GM19239 (cell line): Measurements from ENCODE around the gene CRISPLD2.

ENCODE experiments used
- DNase-seq: peaks from one replicate; pipeline ENCODE4 v3.0.0; 2011; ENCODE audit warnings: low spot score; ENCODE audit not compliant: insufficient read length
- FAIRE-seq: peaks from 2 replicates; lab custom pipeline; 2011; peaks lifted over from hg19 to GRCh38; lab: Jason Lieb, UNC

The CRISPLD2 gene

GRCh38 chr16:84836967-84837366 is 17.2 kb downstream of the CRISPLD2 start:
- DNase-seq = no peak
- FAIRE-seq = no peak

DNA sequence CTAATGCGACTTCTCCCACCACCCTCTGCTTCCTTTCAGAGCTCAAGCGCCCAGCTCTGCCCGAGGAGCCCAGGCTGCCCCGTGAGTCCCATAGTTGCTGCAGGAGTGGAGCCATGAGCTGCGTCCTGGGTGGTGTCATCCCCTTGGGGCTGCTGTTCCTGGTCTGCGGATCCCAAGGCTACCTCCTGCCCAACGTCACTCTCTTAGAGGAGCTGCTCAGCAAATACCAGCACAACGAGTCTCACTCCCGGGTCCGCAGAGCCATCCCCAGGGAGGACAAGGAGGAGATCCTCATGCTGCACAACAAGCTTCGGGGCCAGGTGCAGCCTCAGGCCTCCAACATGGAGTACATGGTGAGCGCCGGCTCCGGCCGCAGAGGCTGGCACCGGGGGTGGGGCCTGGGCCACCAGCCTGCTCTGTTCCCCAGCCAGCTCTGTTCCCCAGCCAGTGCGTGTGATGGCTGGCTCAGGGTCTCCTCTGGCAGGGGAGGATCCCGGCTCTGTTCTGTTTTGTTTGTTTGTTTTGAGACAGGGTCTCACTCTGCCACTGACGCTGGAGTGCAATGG is 18.7 kb downstream of the CRISPLD2 start:
- DNase-seq (no peak), FAIRE-seq (no peak)

DNA sequence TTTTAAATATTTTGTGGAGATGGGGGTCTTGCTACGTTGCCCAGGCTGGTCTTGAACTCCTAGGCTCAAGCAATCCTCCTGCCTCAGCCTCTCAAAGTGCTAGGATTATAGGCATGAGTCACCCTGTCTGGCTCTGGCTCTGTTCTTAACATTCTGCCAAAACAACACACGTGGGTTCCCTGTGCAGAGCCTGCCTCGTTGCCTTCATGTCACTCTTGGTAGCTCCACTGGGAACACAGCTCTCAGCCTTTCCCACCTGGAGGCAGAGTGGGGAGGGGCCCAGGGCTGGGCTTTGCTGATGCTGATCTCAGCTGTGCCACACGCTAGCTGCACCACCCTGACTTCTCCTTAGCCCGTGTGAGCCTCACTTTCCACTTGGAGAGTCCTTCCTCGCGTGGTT is 19.3 kb downstream of the CRISPLD2 start:
- DNase-seq = no peak
- no peak for FAIRE-seq

DNA sequence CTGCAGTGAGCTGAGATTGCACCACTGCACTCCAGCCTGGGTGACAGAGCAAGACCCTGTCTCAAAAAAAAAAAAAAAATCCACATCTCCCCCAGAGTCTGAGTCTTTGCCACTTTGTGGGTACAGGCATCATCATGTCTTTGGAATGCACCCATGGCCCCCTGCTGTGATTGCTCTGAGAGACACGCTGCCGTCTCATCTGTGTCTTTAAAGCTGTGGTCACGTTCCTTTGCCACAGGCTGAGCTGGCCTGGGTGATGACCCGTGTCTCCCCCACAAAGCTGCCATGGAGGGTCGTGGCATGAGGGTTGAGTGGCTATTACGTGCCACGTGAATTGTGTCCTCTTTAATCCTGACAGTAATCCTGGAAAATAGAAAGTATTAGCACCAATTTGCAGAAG is 20.2 kb downstream of the CRISPLD2 start:
- no peak for FAIRE-seq

DNA sequence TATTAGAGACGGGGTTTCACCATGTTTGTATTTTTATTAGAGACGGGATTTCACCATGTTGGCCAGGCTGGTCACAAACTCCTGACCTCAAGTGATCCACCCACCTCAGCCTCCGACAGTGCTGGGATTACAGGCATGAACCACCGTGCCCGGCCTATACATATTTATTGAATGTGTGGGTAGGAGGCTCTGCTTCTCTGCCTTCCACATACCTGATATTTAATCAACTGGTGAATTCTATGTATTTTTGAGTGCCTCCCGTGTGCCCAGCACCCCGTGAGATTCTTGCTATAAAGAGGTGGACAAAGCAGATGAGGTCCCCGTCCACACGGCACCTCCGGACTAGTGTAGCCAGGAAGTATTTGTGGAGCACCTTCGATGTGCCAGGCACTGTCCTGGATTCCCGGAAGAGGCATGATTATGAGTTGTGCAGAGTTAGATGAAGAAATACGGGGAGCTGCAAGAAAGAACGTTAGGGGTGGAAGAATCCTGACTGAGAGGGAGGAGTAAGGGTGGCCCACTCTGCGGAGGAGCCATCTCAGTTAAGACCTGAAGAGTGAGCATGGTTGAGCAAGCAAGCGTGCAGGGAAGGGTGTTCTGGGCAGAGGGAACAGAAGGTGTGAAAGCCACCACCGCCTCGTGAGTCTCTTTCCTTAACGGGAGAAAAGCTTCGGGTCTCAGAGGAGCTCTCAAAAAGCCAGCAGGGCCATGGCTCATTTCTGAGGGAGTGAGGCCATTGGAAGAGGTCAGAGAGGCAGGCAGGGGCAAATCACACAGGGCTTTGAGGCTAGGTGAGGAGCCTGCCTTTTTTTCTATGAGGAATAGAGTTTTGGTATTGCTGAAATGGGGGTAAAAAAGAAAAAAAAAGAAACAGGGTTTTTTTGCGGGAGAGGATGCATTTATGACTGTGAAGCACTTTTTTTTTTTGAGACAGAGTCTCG is 21.2 kb downstream of the CRISPLD2 start:
- FAIRE-seq = no peak
- DNase-seq = no peak

More for the DNA sequence above, 20.2 kb downstream of the CRISPLD2 start:
- no peak for DNase-seq

GRCh38 chr16:84841787-84842300 is 22.1 kb downstream of the CRISPLD2 start:
- DNase-seq (no peak), FAIRE-seq (no peak)

DNA sequence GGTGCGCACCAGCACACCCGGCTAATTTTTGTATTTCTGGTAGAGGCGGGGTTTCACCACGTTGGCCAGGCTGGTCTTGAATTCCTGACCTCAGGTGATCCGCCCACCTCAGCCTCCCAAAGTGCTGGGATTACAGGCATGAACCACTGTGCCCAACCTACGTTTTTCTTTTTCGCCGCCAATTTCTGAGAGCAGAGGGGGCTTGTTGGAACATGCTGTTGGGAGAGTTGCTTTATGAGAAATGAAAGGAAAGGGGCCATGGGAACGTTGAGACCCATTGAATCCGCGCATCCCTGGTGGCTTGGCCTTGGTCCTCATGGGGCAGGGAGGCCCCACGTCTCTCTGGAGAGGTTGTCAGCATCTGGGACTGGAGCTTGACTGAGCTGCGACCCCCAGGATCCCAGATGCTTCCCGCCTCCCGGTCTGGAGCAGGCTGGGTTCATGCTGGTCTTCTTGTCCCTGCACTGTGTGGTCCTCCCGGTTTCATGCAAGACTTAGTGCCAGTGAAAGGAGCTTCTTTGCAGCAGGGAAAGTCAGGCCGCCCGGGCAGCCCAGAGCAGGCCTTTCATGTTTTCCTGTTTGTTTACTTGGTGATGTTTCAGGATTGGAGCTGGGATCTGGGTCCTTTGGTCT is 22.8 kb downstream of the CRISPLD2 start:
- FAIRE-seq = no peak
- DNase-seq = no peak

GRCh38 chr16:84843149-84844048 is 23.6 kb downstream of the CRISPLD2 start:
- FAIRE-seq = no peak
- no peak for DNase-seq

DNA sequence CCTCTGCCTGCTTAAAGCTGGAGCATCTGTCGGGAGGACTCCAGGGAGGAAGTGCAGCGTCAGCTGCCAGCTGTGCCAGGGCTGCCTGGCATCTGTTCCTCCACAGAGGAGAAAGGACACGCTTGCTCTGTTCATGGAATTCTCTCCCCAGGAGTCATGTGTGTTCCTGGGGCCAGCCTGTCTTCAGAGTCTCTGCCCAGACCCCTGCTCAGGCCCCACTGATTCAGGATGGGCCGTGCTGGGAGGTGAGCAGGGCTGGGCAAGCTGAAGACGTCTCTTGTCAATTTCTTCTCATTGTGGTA is 24.2 kb downstream of the CRISPLD2 start:
- FAIRE-seq = no peak

GRCh38 chr16:84844559-84845495 is 25.0 kb downstream of the CRISPLD2 start:
- FAIRE-seq = no peak
- no peak for DNase-seq

More for the DNA sequence above, 24.2 kb downstream of the CRISPLD2 start:
- DNase-seq = no peak

DNA sequence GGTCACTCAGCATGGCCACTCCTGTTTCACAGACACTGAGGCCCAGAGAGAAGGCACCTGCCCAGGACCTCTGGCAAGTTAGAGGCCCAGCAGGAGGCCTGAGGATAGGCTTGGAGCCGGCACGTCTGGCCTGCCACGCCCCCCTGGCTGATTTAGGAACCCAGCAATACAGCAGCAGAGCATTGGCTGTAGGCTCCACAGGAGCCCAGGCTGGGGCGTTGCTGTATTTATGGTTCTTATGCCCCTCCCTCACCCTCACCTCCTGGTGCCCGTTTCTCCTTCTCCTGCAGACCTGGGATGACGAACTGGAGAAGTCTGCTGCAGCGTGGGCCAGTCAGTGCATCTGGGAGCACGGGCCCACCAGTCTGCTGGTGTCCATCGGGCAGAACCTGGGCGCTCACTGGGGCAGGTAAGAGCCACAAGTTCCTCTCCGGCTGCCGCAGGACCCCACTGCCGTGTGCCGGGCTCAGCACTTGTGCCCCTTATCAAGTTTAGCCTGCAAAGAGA is 25.8 kb downstream of the CRISPLD2 start:
- no peak for FAIRE-seq
- DNase-seq = no peak

- DNase-seq (no peak), FAIRE-seq (no peak)
These were observed 28.0 kb downstream of the CRISPLD2 start for GRCh38 chr16:84847564-84848355.

GRCh38 chr16:84848986-84849634 is 29.3 kb downstream of the CRISPLD2 start:
- DNase-seq = no peak
- FAIRE-seq = no peak

DNA sequence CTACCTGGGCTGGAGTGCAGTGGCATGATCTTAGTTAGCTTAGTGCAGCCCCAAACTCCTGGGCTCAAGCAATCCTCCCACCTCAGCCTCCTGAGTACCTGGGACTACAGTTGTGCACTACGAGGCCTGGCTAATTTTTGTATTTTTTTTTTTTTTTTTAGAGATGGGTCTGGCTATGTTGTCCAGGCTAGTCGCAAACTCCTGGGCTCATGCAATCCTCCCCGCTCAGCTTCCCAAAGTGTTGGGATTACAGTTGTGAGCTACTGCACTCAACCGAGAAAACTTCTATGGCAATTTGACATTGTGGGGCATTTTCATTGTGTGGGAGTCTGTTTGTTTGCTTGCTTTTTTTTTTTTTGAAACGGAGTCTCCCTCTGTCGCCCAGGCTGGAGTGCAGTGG is 30.0 kb downstream of the CRISPLD2 start:
- FAIRE-seq (no peak), DNase-seq (no peak)

DNA sequence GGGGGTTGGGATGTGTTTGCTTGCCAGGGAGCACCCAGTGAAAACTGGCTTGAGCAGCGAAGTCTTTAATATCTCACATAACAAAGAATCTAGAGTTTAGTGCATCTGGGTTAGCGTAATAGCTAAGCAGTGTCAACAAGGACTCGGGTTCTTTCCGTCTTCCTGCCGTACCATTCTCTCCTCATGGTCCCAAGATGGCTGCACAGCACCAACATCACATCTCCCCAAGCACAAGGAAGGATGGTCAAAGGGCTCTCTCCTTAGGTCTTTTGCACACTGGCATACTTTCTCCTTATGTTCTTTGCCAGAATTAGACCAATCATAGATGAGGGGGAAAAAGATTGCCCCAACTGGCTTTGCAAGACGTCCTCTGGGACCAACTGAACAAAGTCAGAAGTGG is 30.9 kb downstream of the CRISPLD2 start:
- DNase-seq (no peak), FAIRE-seq (no peak)

DNA sequence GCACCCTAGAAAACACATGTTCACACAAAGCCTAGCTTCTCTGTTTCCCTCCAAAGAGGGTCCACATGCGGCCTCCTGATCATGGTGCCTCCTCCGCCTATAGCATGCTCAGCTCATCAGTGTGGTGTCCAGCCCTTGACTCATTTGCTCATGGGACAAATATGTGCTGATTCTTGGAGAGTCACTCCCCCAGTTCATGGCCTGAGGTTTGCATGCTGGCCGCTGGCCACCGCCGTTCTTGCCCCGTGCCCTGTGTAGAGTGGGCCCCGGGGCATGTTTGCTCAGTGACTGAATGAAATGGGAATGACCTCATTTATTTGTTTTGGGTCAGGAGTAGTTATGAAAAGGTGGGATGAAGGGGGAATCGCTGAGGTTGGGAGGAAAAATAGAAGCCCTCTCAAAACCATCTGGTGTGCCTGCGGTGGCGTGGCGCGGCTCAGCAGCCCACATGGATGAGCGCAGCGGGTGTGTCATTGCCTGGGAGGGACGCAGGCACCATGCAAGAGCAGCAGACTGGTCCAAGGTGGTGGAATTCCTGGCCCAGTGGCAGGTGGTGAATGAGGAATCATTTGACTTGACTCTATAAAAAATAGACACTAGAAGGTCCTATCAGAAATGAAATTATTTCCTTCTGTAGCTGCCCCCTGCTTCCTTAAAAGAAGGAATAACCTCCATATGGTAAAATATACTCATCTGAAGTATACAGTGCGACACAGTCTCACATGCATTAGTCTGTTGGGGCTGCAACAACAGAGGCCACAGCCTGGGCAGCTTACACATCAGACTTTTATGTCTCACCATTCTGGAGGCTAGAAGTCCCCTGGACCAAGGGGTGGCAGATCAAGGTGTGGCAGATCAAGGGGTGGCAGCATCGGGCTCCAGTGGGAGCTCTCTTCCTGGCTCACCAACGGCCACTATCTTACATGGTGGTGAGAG is 31.7 kb downstream of the CRISPLD2 start:
- no peak for FAIRE-seq
- DNase-seq = no peak

GRCh38 chr16:84853534-84853933 is 33.7 kb downstream of the CRISPLD2 start:
- no peak for DNase-seq
- no peak for FAIRE-seq
